GM19463 (cell line): ENCODE results near the gene ASPRV1.
A peak's percentile ranks its signal among the peaks of the same experiment; 100 is the strongest.

Experiments used
- ATAC-seq: cut with Tn5 transposase; IDR thresholded peaks from one replicate; pipeline ENCODE4 v1.9.1; 2021; ENCODE audit warnings: mild to moderate bottlenecking, moderate library complexity; ENCODE audit not compliant: unreplicated experiment

Gene ASPRV1

GRCh38 chr2:69943843-69944525, 17.4 kb downstream of the ASPRV1 start:
- ATAC-seq, result no peak

- ATAC-seq, result no peak
These were observed 18.2 kb downstream of the ASPRV1 start for GRCh38 chr2:69943000-69943842.

GRCh38 chr2:69940691-69941090, 20.7 kb downstream of the ASPRV1 start:
- no peak for ATAC-seq

GRCh38 chr2:69939722-69940121, 21.7 kb downstream of the ASPRV1 start:
- no peak for ATAC-seq

- ATAC-seq, result no peak
These were observed 23.5 kb downstream of the ASPRV1 start for GRCh38 chr2:69937968-69938367.

GRCh38 chr2:69936906-69937305, 24.5 kb downstream of the ASPRV1 start:
- no peak for ATAC-seq

- ATAC-seq, result no peak
These were observed 26.4 kb downstream of the ASPRV1 start for GRCh38 chr2:69935011-69935410.

GRCh38 chr2:69934614-69934908, 26.9 kb downstream of the ASPRV1 start:
- ATAC-seq, result no peak

- no peak for ATAC-seq
These were observed 27.4 kb downstream of the ASPRV1 start for GRCh38 chr2:69933839-69934613.

- ATAC-seq, result no peak
These were observed 28.1 kb downstream of the ASPRV1 start for GRCh38 chr2:69933254-69933828.

- ATAC-seq, result no peak
These were observed 28.9 kb downstream of the ASPRV1 start for GRCh38 chr2:69932596-69932922.

- ATAC-seq, result no peak
These were observed 29.4 kb downstream of the ASPRV1 start for GRCh38 chr2:69931832-69932595.

GRCh38 chr2:69926849-69927515, 34.4 kb downstream of the ASPRV1 start:
- no peak for ATAC-seq

- ATAC-seq, result no peak
These were observed 38.3 kb downstream of the ASPRV1 start for GRCh38 chr2:69923116-69923515.

GRCh38 chr2:69918401-69918800, 43.0 kb downstream of the ASPRV1 start:
- ATAC-seq, result no peak

- ATAC-seq, result no peak
These were observed 43.6 kb downstream of the ASPRV1 start for GRCh38 chr2:69917852-69918251.

- no peak for ATAC-seq
These were observed 45.3 kb downstream of the ASPRV1 start for GRCh38 chr2:69916106-69916505.

GRCh38 chr2:69914950-69915945, 46.2 kb downstream of the ASPRV1 start, which contains the start of gene MXD1:
MXD1 (plus strand) TSS chr2:69915109; CDS start chr2:69915331, 222 bp downstream.
- ATAC-seq, result peak; percentile 79
